GM21390 (cell line): ENCODE results near the gene TOR3A.
"Not testable (repeated sequence)": the region's sequence is repeated elsewhere in the genome, so short reads cannot be mapped to it uniquely, and the experiment has no call there.

Source experiments
- ATAC-seq: cut with Tn5 transposase; IDR thresholded peaks from one replicate; pipeline ENCODE4 v1.9.1; 2021; ENCODE audit not compliant: unreplicated experiment

Gene TOR3A, protein sequence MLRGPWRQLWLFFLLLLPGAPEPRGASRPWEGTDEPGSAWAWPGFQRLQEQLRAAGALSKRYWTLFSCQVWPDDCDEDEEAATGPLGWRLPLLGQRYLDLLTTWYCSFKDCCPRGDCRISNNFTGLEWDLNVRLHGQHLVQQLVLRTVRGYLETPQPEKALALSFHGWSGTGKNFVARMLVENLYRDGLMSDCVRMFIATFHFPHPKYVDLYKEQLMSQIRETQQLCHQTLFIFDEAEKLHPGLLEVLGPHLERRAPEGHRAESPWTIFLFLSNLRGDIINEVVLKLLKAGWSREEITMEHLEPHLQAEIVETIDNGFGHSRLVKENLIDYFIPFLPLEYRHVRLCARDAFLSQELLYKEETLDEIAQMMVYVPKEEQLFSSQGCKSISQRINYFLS

DNA sequence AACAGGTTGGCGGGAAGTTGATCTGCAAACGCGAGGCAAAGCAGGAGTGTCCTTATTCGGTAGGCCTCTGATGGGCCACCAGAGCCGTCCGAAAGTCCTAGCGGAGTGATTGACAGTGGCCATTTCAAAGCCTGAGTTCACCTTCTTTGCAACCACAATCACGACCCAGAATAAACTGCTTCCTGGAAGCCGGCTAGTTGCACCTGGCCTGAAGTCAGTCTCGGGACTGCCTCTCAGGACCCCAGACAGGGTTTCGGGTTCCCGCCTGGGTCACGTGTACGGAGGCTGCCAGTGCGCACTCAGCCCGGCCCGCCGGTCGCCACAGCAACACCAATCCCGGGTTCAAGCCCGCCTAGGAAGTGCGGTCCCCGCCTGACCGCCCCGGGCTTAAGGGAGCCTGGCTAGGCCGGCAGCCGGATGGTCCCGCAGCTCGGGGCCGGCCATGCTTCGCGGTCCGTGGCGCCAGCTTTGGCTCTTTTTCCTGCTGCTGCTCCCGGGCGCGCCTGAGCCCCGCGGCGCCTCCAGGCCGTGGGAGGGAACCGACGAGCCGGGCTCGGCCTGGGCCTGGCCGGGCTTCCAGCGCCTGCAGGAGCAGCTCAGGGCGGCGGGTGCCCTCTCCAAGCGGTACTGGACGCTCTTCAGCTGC, at the start of gene TOR3A:
TOR3A (plus strand) TSS at position 384 of the 646 bp plus-strand sequence; CDS start at position 443, 59 bp downstream.
- ATAC-seq: peak; percentile 87

DNA sequence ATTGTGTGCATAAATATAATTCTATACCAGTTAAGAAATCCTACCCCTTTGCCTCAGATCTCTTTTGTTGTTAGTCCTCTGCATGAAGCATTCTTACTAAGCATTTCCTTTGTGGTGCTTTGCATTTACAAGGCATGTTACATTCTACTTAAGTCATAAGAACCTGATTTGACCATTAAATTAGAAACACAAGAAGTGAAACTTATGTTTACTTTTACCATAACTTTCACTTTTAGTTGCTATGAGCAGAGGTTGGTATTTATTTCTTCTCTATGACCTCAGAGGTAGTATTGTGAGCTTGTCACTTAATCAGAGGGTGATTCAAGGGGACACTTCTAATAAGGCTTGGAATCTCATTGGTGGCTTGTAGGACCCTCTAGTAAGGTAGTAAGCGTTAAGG, 47.1 kb upstream of the TOR3A start:
- ATAC-seq: peak; percentile 80

DNA sequence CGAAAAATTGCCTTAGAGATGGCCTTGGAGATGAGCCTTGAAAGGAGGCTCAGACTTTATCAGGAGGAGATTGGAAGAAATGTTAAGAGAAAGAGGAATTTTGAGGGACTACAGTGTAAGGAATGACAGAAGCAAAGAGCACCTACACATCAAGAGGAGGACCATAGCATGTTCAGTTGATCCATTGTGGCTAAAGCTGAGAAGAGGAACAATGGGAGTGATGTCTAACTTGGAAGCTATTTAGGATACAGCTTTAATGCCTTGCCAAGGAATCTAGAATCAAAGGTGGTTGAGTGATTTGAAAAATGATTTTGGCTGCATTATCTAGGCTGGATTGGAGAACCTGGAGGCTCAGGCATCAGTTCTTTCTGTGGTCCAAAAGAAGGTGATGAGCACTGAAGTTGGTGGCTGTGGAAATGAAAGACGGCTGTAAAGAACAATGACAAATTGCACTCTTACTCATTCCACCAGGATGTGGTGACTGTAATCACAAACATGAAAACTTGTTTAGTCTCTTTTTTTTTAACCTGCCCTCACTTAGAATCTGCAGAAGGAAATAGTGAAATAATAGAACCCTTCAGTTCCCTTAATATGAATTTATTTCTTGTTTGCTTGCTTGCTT, 44.9 kb upstream of the TOR3A start:
- ATAC-seq: peak; percentile 46

DNA sequence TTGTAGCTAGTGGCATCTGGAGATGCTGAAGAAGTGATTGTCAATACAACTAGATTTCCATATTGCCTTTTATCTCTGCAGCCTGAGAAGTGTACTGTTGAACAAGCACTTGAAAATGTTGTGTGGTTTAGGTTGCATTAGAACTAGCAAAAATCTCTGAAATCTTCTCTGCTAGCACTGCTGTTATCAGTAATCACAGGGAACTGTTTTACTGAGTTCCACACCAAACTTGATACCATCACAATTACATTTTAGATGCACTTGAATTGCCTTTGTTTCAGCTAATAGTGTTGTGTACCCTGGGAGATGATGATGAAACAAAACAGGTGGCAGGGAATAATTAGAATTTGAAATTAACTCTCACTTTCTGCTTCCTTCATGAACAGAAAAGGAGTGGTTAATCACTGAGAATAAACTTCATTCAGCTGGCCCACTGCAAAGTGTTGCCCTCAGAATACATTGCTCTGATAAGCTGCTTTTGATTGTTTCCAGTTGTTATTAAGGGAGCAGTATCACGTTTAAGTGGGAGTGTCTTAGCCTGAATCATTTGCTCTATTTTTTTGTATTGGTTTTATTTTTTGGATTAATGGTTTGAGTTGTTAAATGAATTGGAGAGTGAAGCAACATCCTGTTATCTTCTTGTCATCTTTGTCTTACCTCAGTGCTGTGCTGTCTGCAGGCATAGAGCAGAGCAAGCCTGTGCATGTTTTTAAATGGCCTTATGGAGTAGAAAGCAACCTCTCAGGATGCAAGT, 43.2 kb upstream of the TOR3A start:
- no peak for ATAC-seq

DNA sequence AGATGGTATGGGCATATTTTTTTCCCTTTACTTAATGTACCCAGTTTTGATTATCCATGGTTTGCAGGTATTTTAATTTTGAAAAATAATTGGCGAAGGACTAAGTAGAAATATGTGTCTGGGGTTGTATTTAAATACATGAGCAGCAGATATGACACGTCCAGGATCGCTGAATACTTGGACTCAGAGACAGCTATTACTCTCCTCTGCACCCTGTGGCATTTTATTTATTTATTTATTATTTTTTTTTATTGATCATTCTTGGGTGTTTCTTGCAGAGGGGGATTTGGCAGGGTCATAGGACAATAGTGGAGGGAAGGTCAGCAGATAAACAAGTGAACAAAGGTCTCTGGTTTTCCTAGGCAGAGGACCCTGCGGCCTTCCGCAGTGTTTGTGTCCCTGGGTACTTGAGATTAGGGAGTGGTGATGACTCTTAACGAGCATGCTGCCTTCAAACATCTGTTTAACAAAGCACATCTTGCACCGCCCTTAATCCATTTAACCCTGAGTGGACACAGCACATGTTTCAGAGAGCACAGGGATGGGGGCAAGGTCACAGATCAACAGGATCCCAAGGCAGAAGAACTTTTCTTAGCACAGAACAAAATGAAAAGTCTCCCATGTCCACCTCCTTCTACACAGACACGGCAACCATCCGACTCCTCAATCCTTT, 42.2 kb upstream of the TOR3A start:
- not testable (repeated sequence) for ATAC-seq

DNA sequence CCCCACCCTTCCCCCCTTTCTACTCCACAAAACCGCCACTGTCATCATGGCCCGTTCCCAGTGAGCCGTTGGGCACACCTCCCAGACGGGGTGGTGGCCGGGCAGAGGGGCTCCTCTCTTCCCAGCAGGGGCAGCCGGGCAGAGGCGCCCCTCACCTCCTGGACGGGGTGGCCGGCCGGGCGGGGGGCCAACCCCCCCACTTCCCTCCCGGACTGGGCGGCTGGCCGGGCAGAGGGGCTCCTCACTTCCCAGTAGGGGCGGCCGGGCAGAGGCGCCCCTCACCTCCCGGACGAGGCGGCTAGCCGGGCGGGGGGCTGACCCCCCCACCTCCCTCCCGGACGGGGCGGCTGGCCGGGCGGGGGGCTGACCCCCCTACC, 41.7 kb upstream of the TOR3A start:
- ATAC-seq: not testable (repeated sequence)

DNA sequence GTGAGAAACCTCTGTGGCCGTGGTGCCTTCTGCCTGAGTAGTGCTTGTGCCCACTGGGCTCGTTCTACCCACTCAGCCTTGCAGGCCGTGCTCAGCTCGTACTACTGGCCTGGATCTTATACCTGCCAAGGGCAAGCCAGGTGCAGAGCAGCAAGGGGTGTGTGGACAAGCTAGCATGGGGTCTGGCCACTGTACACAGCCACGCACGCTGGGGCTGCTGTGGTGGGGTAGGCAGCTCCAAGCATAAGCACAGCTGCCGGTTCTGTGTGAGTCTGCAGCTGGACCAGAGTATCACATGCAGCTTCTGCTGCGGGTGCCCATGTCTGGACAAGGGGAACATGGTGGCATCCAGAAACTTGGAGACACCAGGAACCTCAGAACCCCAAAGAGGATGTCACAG, 39.8 kb upstream of the TOR3A start:
- no peak for ATAC-seq

DNA sequence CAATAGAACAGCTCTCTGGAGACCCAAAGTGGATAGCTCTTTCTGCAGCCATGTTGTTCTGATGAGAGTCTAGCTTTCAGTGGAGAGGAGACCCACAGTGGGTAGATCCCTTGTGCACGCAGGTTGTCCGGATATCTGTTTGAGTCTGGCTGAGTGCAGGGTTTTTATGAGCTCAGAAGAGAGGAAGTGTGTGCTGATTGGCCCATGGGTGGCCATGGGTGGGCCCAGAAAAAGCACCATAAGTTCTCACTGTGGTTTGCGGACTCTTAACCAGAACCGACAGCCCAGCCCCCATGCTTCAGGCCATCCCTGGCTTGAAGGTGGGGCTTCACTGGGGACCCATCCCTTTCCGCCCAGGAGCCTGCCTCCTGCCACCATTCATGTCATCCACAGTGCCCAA, 39.2 kb upstream of the TOR3A start:
- ATAC-seq: no peak

DNA sequence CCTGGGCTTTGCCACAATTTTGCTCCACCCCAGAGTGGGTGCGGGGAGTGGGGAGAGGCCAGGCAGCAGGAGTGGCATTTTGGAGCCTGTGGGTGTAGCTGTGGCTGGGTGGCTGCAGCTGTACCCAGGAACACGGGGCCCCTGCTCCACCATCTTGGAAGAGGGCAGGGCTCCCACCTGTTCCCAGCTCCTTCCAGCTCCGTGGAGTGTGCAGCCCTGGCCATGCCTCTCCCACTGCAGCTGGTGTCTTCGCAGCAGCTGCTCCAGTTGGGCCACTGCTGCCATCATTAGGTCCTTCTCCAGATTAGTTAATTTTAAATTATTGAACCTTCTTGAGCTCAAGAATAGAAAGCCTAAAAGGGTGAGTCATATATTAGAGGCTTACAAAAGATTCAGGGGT, 38.6 kb upstream of the TOR3A start:
- no peak for ATAC-seq

DNA sequence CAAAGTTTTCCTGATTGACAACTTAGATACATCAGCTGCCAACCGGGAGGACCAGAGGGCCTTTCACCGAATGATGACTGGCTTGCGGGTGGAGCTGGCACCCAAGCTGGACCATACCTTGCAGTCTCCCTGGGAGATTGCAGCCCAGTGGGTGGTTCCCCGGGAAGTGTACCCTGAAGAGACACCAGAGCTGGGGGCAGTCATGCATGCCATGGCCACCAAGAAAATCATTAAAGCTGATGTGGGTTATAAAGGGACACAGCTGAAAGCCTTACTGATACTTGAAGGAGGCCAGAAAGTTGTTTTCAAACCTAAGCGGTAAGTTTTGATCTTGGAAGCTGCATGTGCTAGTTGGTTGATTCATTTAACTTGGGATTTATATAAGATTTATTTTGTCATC, 38.0 kb upstream of the TOR3A start:
- ATAC-seq: no peak

DNA sequence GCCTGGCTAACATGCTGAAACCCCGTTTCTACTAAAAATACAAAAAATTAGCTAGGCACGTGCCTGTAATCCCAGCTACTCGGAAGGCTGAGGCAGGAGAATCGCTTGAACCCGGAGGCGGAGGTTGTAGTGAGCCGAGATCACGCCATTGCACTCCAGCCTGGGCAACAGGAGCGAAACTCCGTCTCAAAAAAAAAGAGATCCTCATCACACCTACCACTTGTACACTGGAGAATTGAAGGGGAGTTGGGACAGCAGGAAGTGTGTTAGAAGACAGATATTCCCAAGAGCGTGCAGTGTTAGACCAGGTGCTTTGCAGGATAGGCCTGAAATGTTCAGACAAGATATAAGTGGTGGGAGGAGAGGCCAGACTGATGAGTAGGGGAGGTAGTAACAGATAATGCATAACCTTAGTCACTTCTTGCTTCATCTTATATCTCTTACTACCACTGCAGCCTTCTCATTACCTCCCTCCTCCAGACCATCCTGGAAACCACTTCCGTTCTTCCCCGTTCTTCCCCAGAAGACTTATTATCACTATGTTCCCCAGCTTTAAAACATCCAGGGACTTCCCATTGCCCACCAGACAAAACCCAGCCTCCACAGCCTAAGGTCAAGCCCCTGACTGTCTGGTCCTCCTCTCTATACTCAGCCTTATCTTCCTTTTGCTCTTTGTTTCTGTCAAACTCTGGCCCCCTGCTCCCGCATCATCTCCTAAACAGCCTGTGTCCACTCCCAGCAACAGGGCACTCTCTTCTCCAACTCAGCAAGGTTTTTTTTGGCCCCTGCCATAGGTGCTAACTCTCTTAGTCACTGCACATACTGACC, 34.8 kb upstream of the TOR3A start:
- no peak for ATAC-seq

DNA sequence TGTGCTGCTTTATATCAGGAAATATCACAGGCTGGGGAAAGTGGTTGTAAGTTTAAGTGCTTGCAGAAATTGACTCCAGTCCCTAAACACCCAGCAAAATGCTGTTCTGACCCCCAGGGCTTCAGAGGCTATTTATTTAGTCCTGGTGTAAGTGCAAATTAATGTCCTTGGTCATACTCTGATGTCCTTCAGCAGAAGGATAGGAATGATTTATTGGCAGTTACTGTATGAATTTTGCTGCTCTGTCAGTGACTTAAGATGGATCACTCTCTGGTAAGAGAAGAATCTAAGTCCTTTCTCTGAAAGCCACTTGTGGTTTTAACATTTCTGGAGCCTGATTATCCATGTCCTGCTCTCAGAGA, 34.3 kb upstream of the TOR3A start:
- ATAC-seq: no peak

DNA sequence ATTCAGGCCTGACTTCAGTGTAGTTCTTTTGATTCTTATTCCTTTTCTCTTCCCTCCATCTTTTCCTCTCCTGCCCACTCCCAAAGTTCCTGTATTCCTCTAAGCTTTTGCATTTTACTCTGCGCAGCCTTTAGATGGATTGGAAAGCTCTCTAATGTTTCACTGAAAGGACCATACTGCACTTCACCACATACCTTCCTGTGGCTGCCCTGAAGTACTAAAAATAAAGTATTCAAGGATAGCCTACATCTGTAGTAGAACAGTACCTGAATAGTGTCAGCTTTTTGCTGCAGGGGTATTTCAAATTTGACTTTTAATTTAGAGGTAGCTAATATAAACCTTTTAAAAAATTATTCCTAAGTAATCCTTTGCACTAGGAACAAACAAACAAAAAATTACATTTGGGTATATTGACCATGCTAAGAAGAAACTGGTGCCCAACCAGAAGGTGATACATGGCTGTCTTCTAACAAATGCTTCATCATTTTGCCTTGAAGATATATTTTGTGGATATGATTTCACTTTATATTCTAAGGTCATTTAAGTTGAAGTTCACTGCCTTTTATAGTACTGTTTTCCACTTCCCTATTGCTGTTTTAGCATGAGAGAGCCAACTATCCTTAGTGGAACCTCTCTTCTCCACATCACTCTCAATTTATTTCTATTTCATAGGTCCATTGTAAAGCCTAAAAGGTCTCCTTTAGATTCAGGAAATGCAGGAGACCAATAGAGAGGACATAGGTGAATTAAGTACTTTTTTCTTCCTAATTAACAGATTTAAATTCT, 33.3 kb upstream of the TOR3A start:
- no peak for ATAC-seq

DNA sequence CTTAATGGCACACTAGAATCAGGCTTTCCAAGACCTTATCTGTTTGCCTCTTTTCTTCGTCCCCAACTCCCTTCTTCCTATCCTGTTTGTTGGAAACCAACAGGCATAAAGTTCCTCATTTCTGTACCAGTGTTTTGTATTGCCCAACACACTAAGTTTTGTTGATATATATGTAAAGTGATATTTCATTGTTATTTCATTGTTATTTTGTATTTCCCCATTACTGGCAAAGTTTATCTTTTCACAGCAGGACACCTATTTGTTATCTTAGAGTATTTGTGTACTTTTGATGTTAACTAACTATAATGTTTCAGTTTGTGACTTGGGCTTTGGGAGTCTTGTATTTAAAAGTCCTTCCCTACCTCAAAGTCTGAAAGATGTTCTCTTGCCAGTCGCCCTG, 29.1 kb upstream of the TOR3A start:
- no peak for ATAC-seq

DNA sequence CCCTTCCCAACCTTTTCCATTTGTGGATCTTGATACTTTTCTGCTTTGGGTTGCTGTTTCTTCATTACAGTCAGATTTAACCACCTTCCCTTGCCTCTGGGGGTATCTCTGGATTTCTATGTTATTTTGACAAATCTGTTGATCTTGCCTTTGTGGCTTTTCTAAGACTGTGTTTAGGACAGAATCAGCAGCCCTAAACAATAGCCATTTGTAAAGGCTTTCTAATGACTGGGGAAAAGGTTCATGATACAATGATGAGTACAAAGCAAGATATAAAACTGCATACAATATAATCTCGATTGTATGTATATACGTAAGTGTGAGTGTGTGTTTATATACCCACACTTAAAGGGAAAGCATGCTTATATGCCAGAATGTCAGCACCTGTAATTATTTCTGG, 28.4 kb upstream of the TOR3A start:
- ATAC-seq: no peak

DNA sequence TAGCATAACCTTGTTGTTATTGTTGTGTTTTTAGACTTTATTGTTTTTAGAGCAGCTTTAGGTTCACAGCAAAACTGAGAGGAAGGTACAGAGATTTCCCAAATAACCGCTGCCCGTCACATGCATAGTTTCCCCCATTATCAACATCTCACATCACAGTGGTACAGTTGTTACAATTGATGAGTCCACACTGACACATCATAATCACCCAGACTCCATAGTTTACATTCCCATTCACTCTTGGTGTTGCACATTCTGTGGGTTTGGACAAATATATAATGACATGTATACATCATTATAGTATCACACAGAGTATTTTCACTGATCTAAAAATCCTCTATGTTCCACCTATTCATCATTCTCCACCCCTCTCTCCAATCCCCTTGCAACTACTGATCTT, 25.9 kb upstream of the TOR3A start:
- no peak for ATAC-seq

DNA sequence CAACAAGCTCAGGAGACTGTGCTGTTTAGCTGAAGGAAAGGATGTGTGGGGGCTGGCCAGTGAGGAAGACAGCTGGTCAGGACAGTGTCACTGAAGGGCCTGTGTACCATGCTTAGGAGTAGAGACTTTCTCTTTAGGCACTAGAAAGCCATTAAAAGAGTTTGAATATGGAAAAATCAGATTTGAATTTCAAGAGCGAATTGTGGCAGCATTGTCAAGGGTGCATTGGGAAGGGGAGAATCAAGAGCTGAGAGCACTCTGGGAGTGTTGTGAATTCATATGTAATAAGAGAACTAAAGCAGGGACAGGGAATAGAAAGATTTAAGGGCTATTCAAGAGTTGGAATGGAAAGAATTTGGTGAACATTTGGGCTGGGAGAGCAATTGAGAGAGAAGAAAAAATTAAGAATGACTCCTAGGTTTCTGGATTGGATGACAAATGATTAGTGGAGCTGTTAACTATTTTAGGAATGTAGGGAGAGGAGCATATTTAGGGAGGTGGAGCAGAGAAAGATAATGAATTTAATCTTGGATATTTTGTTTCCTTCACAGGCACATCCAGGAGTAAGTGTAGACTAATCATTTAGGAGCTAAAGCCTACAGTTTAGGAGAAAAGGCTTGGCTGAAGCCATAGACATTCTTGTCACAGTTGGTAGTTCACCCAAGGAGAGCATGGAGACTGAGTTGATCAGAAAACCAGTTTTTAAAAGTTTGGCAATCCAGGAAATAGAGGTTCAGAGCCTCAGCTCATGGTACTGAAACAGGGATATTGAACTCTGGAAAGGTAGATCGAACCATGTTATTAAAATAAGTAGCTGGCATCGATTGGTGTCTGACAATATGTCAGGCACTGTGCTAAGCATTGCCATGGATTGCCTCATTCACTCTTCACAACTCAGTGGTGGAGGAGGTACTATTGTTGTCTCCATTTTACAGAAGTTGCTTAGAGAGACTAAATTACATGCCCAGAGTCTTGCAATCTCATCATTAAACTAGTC, 23.1 kb upstream of the TOR3A start:
- ATAC-seq: no peak
